Retinal pigment epithelial cell (primary cell): ENCODE data around the gene GRM1.

Source experiments
- DNase-seq: peaks from one replicate; pipeline ENCODE4 v3.0.0-alpha.2; 2010; ENCODE audit warnings: low read depth
- H3K4me3 ChIP-seq: 2 replicates; pipeline ENCODE4 v1.5.1; 2011; ENCODE audit warnings: mild to moderate bottlenecking, low read length, control low read depth, moderate library complexity
- CTCF ChIP-seq: conservative IDR thresholded peaks from 2 replicates; pipeline ENCODE4 v1.5.1; 2011; ENCODE audit warnings: low read depth, low read length, control low read depth, inconsistent platforms

GRM1 gene

GRCh38 chr6:146304181-146304580, 275.3 kb downstream of the GRM1 start:
- no peak for TF ChIP-seq CTCF
- no peak overlapping the region for H3K4me3 ChIP-seq
- no peak for DNase-seq

DNA sequence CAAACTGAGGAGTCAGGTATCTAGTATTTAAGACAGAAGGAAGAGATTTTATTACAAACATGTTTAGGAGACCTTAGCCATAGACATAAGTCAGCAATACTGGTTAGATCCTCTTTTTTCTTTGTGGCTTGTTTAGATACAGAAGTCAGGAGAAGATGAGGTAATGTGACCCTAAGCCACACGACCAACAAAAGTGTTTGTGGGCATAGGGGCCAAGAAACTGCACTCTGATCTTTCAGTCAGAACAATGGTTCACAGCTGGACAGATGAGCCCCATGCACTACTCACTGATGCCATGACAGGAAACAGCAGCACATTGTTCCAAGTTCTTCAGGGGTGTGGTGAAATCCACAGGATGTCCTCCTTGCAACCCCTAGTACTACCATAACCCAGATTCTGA, 276.2 kb downstream of the GRM1 start:
- no peak overlapping the region for H3K4me3 ChIP-seq
- TF ChIP-seq CTCF: no peak

DNA sequence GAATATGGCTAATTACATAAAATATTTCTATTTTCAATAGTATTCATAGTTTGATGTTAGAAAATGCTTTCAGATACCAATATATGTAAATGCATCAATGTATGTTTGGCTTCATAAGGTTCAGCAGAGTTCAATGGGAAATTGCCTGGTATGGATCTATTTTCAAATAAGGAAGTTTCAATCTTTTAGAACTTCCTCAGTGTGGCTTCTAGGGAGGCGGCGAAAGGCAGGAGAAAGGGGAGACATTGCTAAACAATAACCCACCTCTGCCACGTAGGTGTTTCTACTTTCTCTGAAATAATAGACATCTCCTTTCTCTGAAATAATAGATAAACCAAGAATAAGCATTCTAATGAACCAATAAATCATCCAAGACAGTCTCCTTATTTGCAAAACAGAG, 277.1 kb downstream of the GRM1 start:
- no peak overlapping the region for H3K4me3 ChIP-seq
- no peak for DNase-seq
- TF ChIP-seq CTCF: no peak

More for the DNA sequence above, 276.2 kb downstream of the GRM1 start:
- DNase-seq: no peak

GRCh38 chr6:146310628-146311027, 281.8 kb downstream of the GRM1 start:
- TF ChIP-seq CTCF: no peak
- no peak overlapping the region for H3K4me3 ChIP-seq
- DNase-seq: no peak

- DNase-seq: no peak
- H3K4me3 ChIP-seq: no peak overlapping the region
- no peak for TF ChIP-seq CTCF
Measured at GRCh38 chr6:146311079-146311478, 282.2 kb downstream of the GRM1 start.

DNA sequence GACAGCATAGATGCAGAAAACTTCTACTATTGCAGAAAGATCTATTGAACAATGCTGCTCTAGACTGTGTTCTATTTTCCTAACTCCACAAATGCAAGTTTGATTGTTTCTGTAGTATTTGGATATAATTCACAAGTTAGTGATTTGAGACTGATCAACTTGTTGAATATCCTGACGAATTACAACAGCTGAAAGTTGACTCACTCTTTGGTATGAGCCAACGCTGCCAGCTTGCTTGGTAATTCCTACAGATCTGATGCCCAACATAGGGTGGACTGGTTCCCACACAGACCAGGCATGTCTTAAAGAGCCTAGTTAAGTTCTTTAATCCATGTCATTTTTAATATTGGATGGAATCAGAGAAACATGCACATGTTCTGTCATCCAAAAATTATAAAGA, 283.7 kb downstream of the GRM1 start:
- no peak overlapping the region for H3K4me3 ChIP-seq
- DNase-seq: peak; percentile 81
- TF ChIP-seq CTCF: no peak

GRCh38 chr6:146315381-146316174, 286.7 kb downstream of the GRM1 start:
- DNase-seq: peak; percentile 82
- H3K4me3 ChIP-seq: no peak overlapping the region
- no peak for TF ChIP-seq CTCF
